ENCODE measurements around the gene LTK. TPM values are rescaled to one million over a fixed set of nuclear protein-coding genes. Genes with fewer than 3 reads are reported as not detected.

Gene LTK
- total RNA-seq, 3 donors from 2014 or later: 5.5 to 23.3 (median 13.3) TPM

- no peak for ATAC-seq
- Histone ChIP-seq H3K9me3 (no peaks in the 10 kb centered on the region), H3K36me3 (ENCODE audit: low read depth) (no peaks in the 10 kb centered on the region), H3K4me3 (no peak overlapping the region), H3K4me1 (ENCODE audit: low read depth) (peaks cover 7% of the 10 kb centered on the region)
- intact Hi-C loops (cut with DNase I, micrococcal nuclease): no loop called here
- TF ChIP-seq, protein P1, sequence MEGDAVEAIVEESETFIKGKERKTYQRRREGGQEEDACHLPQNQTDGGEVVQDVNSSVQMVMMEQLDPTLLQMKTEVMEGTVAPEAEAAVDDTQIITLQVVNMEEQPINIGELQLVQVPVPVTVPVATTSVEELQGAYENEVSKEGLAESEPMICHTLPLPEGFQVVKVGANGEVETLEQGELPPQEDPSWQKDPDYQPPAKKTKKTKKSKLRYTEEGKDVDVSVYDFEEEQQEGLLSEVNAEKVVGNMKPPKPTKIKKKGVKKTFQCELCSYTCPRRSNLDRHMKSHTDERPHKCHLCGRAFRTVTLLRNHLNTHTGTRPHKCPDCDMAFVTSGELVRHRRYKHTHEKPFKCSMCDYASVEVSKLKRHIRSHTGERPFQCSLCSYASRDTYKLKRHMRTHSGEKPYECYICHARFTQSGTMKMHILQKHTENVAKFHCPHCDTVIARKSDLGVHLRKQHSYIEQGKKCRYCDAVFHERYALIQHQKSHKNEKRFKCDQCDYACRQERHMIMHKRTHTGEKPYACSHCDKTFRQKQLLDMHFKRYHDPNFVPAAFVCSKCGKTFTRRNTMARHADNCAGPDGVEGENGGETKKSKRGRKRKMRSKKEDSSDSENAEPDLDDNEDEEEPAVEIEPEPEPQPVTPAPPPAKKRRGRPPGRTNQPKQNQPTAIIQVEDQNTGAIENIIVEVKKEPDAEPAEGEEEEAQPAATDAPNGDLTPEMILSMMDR (IDR thresholded peaks at IDR 0.05): no peak
- peak in 1 of 3 donors; percentile 57 for DNase-seq
Measured at GRCh38 chr15:41486286-41486685, 27.3 kb downstream of the LTK start.

DNA sequence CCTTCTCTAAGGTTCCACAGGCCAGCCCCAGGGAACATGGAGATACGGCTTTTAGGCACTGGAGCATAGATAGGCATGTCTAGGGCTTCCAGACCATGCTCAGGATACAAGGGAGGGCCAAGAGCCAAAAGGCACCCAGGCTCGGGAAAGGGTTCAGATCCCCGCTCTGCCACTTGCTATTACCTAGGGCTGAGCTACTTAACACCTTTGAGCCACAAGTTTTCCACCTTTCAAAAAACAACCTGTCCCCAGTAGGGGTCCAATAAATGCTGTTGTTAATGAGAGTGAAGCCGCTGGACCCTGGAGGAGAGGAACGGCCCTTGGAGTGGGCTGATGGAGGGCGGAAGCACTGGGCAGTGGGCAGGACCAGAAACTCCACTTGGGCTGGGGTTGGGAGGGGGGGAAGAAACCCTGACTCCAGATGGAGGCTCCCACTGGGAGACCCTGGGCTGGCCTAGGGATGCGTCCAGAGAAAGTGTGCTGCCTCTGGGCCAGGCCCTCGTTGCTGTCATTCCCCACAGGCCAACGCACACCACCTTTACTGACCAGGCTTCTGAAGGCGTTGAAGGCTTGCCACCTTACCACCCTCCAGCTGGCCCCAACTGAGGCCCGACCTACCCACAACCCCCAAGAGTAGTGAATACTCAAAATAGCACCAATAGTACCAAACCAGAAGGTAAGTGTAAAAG, 28.5 kb downstream of the LTK start:
- intact Hi-C loops (cut with DNase I, micrococcal nuclease): no loop called here
- ATAC-seq: no peak
- Histone ChIP-seq H3K4me3 (no peak overlapping the region), H3K9me3 (no peaks in the 10 kb centered on the region), H3K36me3 (ENCODE audit: low read depth) (no peaks in the 10 kb centered on the region), H3K4me1 (ENCODE audit: low read depth) (peaks cover 14% of the 10 kb centered on the region)
- TF ChIP-seq, protein P1 (IDR thresholded peaks at IDR 0.05): no peak
- DNase-seq: peak in 1 of 3 donors; percentile 34

DNA sequence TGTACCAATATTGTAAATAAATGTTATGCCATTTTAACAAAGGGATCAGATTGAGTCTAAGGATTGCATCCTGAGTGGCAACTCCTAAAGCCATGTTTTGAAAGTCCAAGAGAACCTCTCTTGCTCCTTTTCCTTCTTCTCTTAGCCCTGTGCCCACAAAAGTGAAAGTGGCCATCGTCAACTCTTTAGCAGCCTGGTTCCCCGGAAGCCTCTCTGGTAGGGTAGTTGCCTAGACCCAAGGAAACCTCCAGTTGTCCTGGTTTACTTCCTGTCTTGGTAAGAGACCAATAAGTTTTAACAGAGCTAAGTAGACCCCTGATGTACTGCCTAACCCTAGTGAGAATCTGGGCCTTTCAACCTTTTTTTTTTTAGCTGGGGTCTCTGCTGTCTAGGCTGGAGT, 30.1 kb downstream of the LTK start:
- intact Hi-C loops (cut with DNase I, micrococcal nuclease): no loop called here
- DNase-seq: peak in 1 of 3 donors; percentile 39
- no peak overlapping the region for H3K4me3 ChIP-seq
- H3K36me3 ChIP-seq (ENCODE audit: low read depth): no peaks in the 10 kb centered on the region
- no peaks in the 10 kb centered on the region for H3K9me3 ChIP-seq
- TF ChIP-seq, protein P1 (IDR thresholded peaks at IDR 0.05): no peak
- ATAC-seq: peak; percentile 17
- peaks cover 14% of the 10 kb centered on the region for H3K4me1 ChIP-seq (ENCODE audit: low read depth)

DNA sequence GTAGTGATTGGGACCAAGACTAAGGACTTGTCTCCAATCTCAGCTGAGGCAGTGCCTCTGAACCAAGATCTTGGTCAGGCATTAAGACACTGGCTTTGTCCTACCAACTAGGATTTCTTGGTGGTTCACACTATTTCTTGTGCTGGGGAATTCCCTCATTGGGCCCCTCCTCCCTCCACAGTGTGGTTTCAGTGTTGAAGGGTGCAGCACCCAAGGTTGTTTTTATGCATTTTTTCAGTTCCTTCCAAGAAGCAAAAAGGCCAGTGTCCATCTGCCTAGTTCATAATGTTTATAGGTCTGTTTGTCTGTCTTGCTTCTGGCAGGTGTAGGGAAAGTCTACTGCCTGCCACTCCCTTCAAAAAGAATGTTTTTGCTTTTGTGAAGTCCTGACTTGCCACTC, 30.5 kb downstream of the LTK start:
- intact Hi-C loops (cut with DNase I, micrococcal nuclease): no loop called here
- peak in 1 of 3 donors; percentile 33 for DNase-seq
- H3K36me3 ChIP-seq (ENCODE audit: low read depth): no peaks in the 10 kb centered on the region

DNA sequence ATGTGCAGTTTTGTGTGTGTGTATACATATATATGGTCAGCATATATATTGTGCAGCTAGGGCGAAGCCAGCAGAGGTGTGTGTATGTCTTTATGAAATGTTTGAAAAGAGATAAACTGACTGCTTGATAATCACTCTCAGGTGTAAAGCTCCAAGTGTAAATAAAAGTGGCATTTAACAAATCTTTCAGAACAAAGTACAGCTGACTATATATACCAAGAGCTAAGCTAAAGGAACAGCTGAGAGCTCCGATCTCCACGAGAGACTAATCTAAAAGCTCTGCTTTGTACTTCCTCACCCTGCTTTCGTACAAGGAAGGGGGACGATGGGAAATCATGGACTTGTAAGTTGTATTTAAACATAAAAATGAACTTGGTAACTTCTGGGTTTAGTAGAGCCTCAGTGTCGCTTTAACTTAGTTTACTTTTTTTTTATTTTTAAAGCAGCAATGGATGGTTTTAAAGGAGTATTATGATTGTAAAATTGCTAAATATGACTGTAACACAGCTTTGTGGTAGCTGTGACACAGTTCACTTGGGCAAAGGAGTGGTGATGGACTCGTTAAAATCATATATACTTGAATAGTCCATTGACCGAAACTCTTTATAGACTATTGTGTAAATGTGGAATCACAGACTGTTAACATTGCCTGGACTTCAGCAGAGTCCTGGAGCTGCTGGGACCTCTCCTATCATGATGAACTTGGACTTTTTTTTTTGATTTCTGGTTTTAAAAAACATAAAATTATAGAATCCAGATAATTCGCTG, 31.3 kb downstream of the LTK start:
- intact Hi-C loops (cut with DNase I, micrococcal nuclease): no loop called here
- no peaks in the 10 kb centered on the region for H3K36me3 ChIP-seq (ENCODE audit: low read depth)
- TF ChIP-seq, protein P1 (IDR thresholded peaks at IDR 0.05): no peak
- DNase-seq (peak in 1 of 3 donors; percentile 42), ATAC-seq (peak; percentile 72)
- peaks cover 14% of the 10 kb centered on the region for H3K4me1 ChIP-seq (ENCODE audit: low read depth)
- no peaks in the 10 kb centered on the region for H3K9me3 ChIP-seq
- H3K4me3 ChIP-seq: no peak overlapping the region

More for the DNA sequence above, 30.5 kb downstream of the LTK start:
- TF ChIP-seq, protein P1 (IDR thresholded peaks at IDR 0.05): no peak
- Histone ChIP-seq H3K4me1 (ENCODE audit: low read depth) (peaks cover 14% of the 10 kb centered on the region), H3K4me3 (no peak overlapping the region), H3K9me3 (no peaks in the 10 kb centered on the region)
- peak; percentile 18 for ATAC-seq

Measured in mucosa of descending colon (tissue), 3 donors.